AG09309 (cell line): ENCODE results near the gene TXNRD1.
"Not testable (repeated sequence)": the region's sequence is repeated elsewhere in the genome, so short reads cannot be mapped to it uniquely, and the experiment has no call there.

Source experiments
- DNase-seq: peaks from one replicate; pipeline ENCODE4 v3.0.0-alpha.2; 2010; ENCODE audit warnings: low read depth
- H3K4me3 ChIP-seq: 2 replicates; pipeline ENCODE4 v1.5.1; 2011; ENCODE audit warnings: mild to moderate bottlenecking, low read depth, low read length, moderate library complexity; ENCODE audit not compliant: control insufficient read depth
- CTCF ChIP-seq: IDR thresholded peaks from 2 replicates; pipeline ENCODE4 v1.5.1; 2011; ENCODE audit warnings: mild to moderate bottlenecking, low read depth, low read length, inconsistent platforms; ENCODE audit not compliant: insufficient read depth, control insufficient read depth; ENCODE audit errors: missing control alignments

TXNRD1 gene

DNA sequence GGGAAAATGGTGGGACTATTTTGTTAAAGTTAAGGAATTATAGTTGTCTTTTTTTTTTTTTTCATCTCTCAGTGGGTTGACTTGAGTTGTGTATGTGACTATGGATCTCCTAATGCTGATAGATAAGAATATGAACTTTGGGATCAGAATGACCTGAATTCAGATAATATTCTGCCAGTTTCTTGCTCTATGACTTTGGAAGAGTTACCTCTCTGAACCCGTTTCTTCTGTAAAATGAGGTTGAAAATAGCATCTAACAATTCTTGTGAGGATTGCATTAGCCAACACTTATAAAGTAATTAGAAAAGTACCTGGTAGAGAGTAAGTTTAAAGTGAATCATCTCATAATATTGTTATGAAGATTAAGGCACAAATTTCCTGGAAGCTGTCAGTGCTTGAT lies 106.4 kb downstream of the TXNRD1 start:
- no peak for TF ChIP-seq CTCF
- H3K4me3 ChIP-seq: no peak overlapping the region
- DNase-seq: no peak

- not testable (repeated sequence) for DNase-seq, H3K4me3 ChIP-seq
Measured at GRCh38 chr12:104322533-104322932, 107.0 kb downstream of the TXNRD1 start.

DNA sequence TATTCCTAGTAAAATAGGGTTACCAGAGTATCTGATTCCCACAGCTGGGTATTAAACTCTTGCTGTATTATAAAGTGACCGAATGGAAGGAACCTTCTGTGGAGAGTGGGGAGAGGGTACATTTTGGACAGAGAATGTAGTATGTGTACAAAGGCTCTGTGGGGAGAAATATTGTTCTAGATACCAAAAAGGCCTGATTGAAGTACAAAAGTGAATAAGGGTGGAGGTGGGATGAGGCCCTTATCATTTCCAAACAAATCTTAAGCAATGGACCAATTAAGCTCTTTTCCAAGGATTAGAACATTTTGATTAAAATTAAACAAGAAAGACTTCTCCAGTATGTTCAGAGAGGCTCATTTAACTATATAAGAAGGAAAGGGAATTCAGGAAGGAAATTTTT lies 108.3 kb downstream of the TXNRD1 start:
- no peak overlapping the region for H3K4me3 ChIP-seq
- no peak for DNase-seq
- no peak for TF ChIP-seq CTCF

DNA sequence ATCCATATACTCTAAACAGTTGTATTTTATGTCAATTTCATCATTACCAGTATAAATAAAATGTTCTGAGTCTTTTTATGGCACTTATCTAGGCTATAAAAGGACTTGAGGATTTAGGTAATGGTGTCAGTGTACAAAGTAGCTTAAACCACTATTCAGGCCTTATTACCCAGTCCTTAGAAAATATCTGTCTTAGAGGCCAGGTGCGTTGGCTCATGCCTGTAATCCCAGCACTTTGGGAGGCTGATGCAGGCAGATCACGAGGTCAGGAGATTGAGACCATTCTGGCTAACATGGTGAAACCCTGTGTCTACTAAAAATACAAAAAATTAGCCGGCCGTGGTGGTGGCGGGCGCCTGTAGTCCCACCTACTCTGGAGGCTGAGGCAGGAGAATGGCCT lies 112.7 kb downstream of the TXNRD1 start:
- not testable (repeated sequence) for DNase-seq

GRCh38 chr12:104328790-104329189 lies 113.2 kb downstream of the TXNRD1 start:
- no peak for DNase-seq
- no peak for TF ChIP-seq CTCF
- H3K4me3 ChIP-seq: no peak overlapping the region

More for the DNA sequence above, 112.7 kb downstream of the TXNRD1 start:
- H3K4me3 ChIP-seq: not testable (repeated sequence)

DNA sequence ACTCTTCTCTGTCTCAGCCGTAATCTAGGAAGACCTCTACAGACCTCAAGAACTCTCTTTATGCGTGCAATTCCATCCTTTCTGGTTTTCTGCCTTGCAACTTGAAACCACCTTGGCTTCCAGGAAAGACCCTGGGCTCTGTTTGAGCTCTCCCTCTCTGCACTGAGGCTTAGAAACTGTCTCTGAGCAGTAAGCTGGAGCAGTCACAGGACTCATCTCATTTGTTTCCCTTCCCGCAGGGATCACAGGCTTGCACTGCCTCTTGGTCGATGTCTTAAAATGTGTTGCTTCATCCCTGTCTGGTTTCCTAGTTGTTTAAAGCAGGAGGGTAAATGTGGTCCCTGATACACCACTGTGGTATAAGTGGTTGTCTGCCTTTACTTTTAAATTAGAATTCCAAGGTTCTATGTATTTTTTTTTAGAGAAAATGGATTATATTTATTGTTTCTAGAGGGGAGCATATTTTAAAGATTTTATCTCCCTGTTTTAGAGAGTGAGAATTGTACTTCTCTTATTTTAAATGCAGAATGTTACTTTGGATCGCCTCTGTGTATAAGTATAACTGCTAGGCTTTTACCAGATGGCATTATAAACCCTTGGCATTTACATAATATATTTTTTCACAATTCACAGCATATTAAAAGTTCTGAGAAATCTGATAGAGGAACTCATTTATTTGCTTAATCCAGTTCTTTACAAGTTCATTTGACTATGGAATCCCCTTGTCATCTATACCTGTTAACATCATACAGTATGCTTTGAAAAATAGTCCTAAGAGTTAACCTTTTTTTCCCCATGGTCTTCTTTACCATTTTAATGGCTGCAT lies 114.3 kb downstream of the TXNRD1 start:
- no peak for DNase-seq
- no peak for TF ChIP-seq CTCF
- H3K4me3 ChIP-seq: no peak overlapping the region

- TF ChIP-seq CTCF: no peak
- H3K4me3 ChIP-seq: no peak overlapping the region
- DNase-seq: no peak
Measured at GRCh38 chr12:104331376-104331775, 115.8 kb downstream of the TXNRD1 start.

GRCh38 chr12:104332273-104332672 lies 116.7 kb downstream of the TXNRD1 start:
- H3K4me3 ChIP-seq, DNase-seq: not testable (repeated sequence)
